CD14-positive monocyte (primary cell): ENCODE results near the gene DCTD. TPM values are rescaled to one million over a fixed set of nuclear protein-coding genes. Genes with fewer than 3 reads are reported as not detected.

ENCODE experiments used
- DNase-seq, 3 donors: peaks; one replicate each; pipeline ENCODE4 v3.0.0-alpha.2; 2011 to 2022
- H2AFZ ChIP-seq: 2 replicates; pipeline ENCODE4 v1.6.0; 2012; ENCODE audit warnings: mild to moderate bottlenecking, low read depth, low read length, inconsistent platforms; ENCODE audit not compliant: insufficient read depth, poor library complexity, severe bottlenecking
- H3K27ac ChIP-seq, 2 donors: 1 replicate in 1 of 2; 2 replicates in 1 of 2; pipeline ENCODE4 v1.5.1; 2012 to 2013; ENCODE audit warnings: low read length in 2 of 2, control low read depth in 1 of 2, inconsistent platforms in 1 of 2, low read depth in 1 of 2, mild to moderate bottlenecking in 1 of 2
- H3K27me3 ChIP-seq, 2 donors: one replicate each; pipeline versions ENCODE4 v1.6.0 to v1.6.1; 2011 to 2013; ENCODE audit warnings: low read length in 2 of 2; ENCODE audit not compliant: control insufficient read depth in 2 of 2, insufficient read depth in 2 of 2
- H3K36me3 ChIP-seq, 2 donors: replicated peaks in 1 of 2; 1 replicate in 1 of 2; 2 replicates in 1 of 2; pipeline versions ENCODE4 v1.5.1 to v1.6.1; 2012 to 2013; ENCODE audit warnings: low read length in 2 of 2, control low read depth in 1 of 2, inconsistent platforms in 1 of 2, mild to moderate bottlenecking in 1 of 2; ENCODE audit not compliant: insufficient read depth in 2 of 2, control insufficient read depth in 1 of 2
- H3K4me1 ChIP-seq, 2 donors: 1 replicate in 1 of 2; 2 replicates in 1 of 2; pipeline versions ENCODE4 v1.5.1 to v1.6.1; 2012 to 2013; ENCODE audit warnings: low read length in 2 of 2, control low read depth in 1 of 2, inconsistent platforms in 1 of 2, mild to moderate bottlenecking in 1 of 2, moderate library complexity in 1 of 2; ENCODE audit not compliant: insufficient read depth in 2 of 2, control insufficient read depth in 1 of 2
- H3K4me2 ChIP-seq: replicated peaks from 2 replicates; pipeline ENCODE3; 2012; ENCODE audit warnings: low read length, moderate library complexity, mild to moderate bottlenecking; ENCODE audit not compliant: poor library complexity, severe bottlenecking; ENCODE audit errors: extremely low read depth
- H3K4me3 ChIP-seq, 3 experiments: fragments of 200-600 bp in 1 of 3; sonication (generic) in 1 of 3; replicated peaks in 1 of 3; 1 replicate in 2 of 3; 2 replicates in 1 of 3; pipeline ENCODE4 v1.5.1; 2011 to 2013; ENCODE audit warnings: low read length in 3 of 3, mild to moderate bottlenecking in 3 of 3, control low read depth in 2 of 3, low read depth in 2 of 3, inconsistent platforms in 1 of 3, moderate library complexity in 1 of 3
- H3K79me2 ChIP-seq: 2 replicates; pipeline ENCODE4 v1.6.0; 2012; ENCODE audit warnings: mild to moderate bottlenecking, control low read depth, inconsistent platforms, low read length, moderate library complexity; ENCODE audit not compliant: insufficient read depth
- H3K9ac ChIP-seq: 2 replicates; pipeline ENCODE4 v1.6.0; 2017; ENCODE audit warnings: low read length, mild to moderate bottlenecking; ENCODE audit not compliant: insufficient read depth, poor library complexity, severe bottlenecking
- H3K9me3 ChIP-seq, 2 donors: replicated peaks in 1 of 2; 1 replicate in 1 of 2; 2 replicates in 1 of 2; pipeline versions ENCODE4 v1.5.1 to v1.6.1; 2012 to 2013; ENCODE audit warnings: low read length in 2 of 2, control low read depth in 1 of 2; ENCODE audit not compliant: control insufficient read depth in 1 of 2, insufficient read depth in 1 of 2
- H4K20me1 ChIP-seq: 2 replicates; pipeline ENCODE4 v1.6.0; 2012; ENCODE audit warnings: mild to moderate bottlenecking, low read length, control low read depth, moderate library complexity; ENCODE audit not compliant: insufficient read depth
- H3K27ac Mint-ChIP-seq, 7 donors: one replicate each; pipeline ENCODE4 v1.8.0; 2020; ENCODE audit warnings: mild to moderate bottlenecking in 7 of 7, mixed read lengths in 7 of 7, moderate library complexity in 6 of 7, inconsistent platforms in 2 of 7
- H3K27me3 Mint-ChIP-seq, 3 donors: one replicate each; pipeline ENCODE4 v1.8.0; 2021 to 2022; ENCODE audit warnings: low read depth in 3 of 3, mild to moderate bottlenecking in 3 of 3, mixed read lengths in 3 of 3, moderate library complexity in 3 of 3, inconsistent platforms in 1 of 3
- H3K36me3 Mint-ChIP-seq, 2 donors: one replicate each; pipeline ENCODE4 v1.8.0; 2020; ENCODE audit warnings: mixed read lengths in 2 of 2, inconsistent platforms in 1 of 2, mild to moderate bottlenecking in 1 of 2
- H3K4me1 Mint-ChIP-seq: one replicate; pipeline ENCODE4 v1.8.0; 2020; ENCODE audit warnings: mild to moderate bottlenecking, mixed read lengths
- H3K4me3 Mint-ChIP-seq, 2 donors: one replicate each; pipeline ENCODE4 v1.8.0; 2020; ENCODE audit warnings: mild to moderate bottlenecking in 2 of 2, mixed read lengths in 2 of 2, moderate library complexity in 1 of 2
- H3K9me3 Mint-ChIP-seq, 7 donors: one replicate each; pipeline ENCODE4 v1.8.0; 2020 to 2022; ENCODE audit warnings: mixed read lengths in 7 of 7, mild to moderate bottlenecking in 6 of 7, moderate library complexity in 6 of 7, inconsistent platforms in 2 of 7
- WGBS: methylation state at CpG from one replicate; pipeline ENCODE4 v1.1.5; 2013; ENCODE audit warnings: missing lambda C conversion rate; ENCODE audit not compliant: insufficient coverage; 5-methylcytosine and 5-hydroxymethylcytosine counted together
- intact Hi-C, 2 donors: fragments of 100-400 bp; cut with micrococcal nuclease; formaldehyde crosslinking; loops; one replicate each; pipeline versions ENCODE4 v1.15.0 to v1.15.1; 2023
- polyA plus RNA-seq, 3 donors: library from polyadenylated mRNA; depleted of rRNA in 1 of 3; unstranded in 2 of 3; stranded (reverse) in 1 of 3; fragments of 300-500 nt in 2 of 3; fragments of >200 nt in 1 of 3; fragmentation: Illumina TruSeq in 2 of 3; gene quantifications; 1 replicate in 2 of 3; 2 replicates in 1 of 3; pipeline ENCODE4 v1.2.3, GENCODE V29; 2012 to 2021
- TF ChIP-seq, protein P1 (sequence below): fragments of 200-600 bp; IDR thresholded peaks from one replicate; pipeline ENCODE4 v1.8.0; 2022; ENCODE audit warnings: antibody characterized with exemption, mild to moderate bottlenecking

The DCTD gene
- polyA plus RNA-seq, 3 donors, result 45.8 to 49.9 (median 47.8) TPM

DNA sequence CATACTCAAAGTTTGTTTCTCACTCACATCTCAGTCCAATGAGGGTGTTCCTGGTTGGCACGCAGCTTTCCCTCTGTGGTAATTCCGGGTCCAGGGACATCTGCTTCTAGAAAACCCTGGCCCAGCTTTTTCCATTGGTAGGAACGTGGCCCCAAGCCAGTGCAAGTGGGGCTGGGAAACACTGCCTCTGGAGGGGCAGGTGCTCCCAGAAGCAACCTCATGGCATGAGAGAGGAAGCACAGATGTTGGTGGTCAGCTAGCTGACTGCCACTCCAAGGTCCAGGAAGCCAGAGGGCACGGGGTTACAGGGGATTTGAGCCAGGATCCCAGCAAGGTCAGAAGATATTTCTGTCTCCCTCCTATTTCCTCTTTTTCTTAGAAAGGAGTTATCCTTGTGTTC lies 47.5 kb downstream of the DCTD start:
- TF ChIP-seq, protein P1, sequence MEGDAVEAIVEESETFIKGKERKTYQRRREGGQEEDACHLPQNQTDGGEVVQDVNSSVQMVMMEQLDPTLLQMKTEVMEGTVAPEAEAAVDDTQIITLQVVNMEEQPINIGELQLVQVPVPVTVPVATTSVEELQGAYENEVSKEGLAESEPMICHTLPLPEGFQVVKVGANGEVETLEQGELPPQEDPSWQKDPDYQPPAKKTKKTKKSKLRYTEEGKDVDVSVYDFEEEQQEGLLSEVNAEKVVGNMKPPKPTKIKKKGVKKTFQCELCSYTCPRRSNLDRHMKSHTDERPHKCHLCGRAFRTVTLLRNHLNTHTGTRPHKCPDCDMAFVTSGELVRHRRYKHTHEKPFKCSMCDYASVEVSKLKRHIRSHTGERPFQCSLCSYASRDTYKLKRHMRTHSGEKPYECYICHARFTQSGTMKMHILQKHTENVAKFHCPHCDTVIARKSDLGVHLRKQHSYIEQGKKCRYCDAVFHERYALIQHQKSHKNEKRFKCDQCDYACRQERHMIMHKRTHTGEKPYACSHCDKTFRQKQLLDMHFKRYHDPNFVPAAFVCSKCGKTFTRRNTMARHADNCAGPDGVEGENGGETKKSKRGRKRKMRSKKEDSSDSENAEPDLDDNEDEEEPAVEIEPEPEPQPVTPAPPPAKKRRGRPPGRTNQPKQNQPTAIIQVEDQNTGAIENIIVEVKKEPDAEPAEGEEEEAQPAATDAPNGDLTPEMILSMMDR, result no peak
- H2AFZ ChIP-seq, result no peak overlapping the region
- H3K27me3 ChIP-seq, result no peaks in the 10 kb centered on the region
- H3K4me1 ChIP-seq, result peaks cover 5 to 9% of the 10 kb centered on the region in 2 donors
- H3K79me2 ChIP-seq, result no peaks in the 10 kb centered on the region
- no peaks in the 10 kb centered on the region for H3K36me3 ChIP-seq
- no peaks in the 10 kb centered on the region for H3K9me3 Mint-ChIP-seq
- intact Hi-C loops, result no loop called here
- no peak overlapping the region for H3K4me2 ChIP-seq
- no peak for DNase-seq
- H3K36me3 Mint-ChIP-seq, result no peaks in the 10 kb centered on the region
- no peak overlapping the region for H3K4me3 ChIP-seq
- WGBS, result 83% methylated on average over 3 of the region's 4 CpGs
- peaks cover 4 to 7% (median 6%) of the 10 kb centered on the region in 3 donors for H3K27me3 Mint-ChIP-seq
- no peak overlapping the region for H3K9ac ChIP-seq
- H3K9me3 ChIP-seq, result no peaks in the 10 kb centered on the region
- no peak overlapping the region for H3K27ac Mint-ChIP-seq
- H4K20me1 ChIP-seq, result no peaks in the 10 kb centered on the region
- no peak overlapping the region for H3K4me3 Mint-ChIP-seq
- no peak overlapping the region for H3K27ac ChIP-seq
- H3K4me1 Mint-ChIP-seq, result peaks cover 10% of the 10 kb centered on the region

DNA sequence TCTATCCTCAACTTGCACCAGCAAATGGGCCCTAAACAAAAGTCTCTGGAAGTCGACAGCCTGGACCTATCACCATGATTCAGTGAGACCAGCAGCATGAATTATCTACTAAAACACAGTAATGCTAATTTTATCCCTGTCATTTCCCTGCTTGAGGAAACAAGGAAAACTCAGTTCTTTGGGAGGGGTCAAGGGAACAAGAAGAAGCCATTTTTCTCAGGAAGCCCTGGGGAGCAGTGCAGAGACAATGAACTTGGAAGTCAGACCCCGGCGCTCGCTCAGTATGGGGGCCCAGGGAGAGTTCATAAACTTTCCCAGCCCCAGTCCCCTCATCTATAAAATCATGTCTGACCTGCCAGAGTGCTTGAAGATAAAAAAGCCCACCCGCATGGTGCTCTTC lies 50.4 kb downstream of the DCTD start:
- Histone ChIP-seq H2AFZ (no peak overlapping the region), H3K9ac (no peak overlapping the region), H3K27me3 (no peaks in the 10 kb centered on the region), H3K79me2 (no peaks in the 10 kb centered on the region), H3K4me2 (no peak overlapping the region), H3K4me1 (no peaks in the 10 kb centered on the region), H3K36me3 (no peaks in the 10 kb centered on the region), H3K9me3 (no peaks in the 10 kb centered on the region), H4K20me1 (no peaks in the 10 kb centered on the region), H3K4me3 (no peak overlapping the region), H3K27ac (no peak overlapping the region)
- DNase-seq, result no peak
- WGBS, result 100% methylated on average over 1 of the region's 5 CpGs
- Mint-ChIP-seq H3K9me3 (peaks cover 0 to 1% (median 0%) of the 10 kb centered on the region in 7 donors), H3K27me3 (peaks cover 5 to 6% (median 5%) of the 10 kb centered on the region in 3 donors), H3K27ac (no peak overlapping the region), H3K4me3 (no peak overlapping the region), H3K36me3 (no peaks in the 10 kb centered on the region), H3K4me1 (peaks cover 6% of the 10 kb centered on the region)
- TF ChIP-seq, protein P1, result no peak
- intact Hi-C loops, result no loop called here
